Adipocyte (in vitro differentiated cells): ENCODE results near the gene WRAP73.

ENCODE experiments used
- DNase-seq: peaks from one replicate; pipeline ENCODE4 v3.0.0-alpha.2; 2015; ENCODE audit warnings: low read depth
- H3K27me3 ChIP-seq: replicated peaks from 2 replicates; pipeline ENCODE4 v1.7.0; 2013; ENCODE audit warnings: mild to moderate bottlenecking, low read length, moderate library complexity; ENCODE audit not compliant: control insufficient read depth, insufficient read depth
- H3K36me3 ChIP-seq: 2 replicates; pipeline ENCODE4 v1.7.0; 2013; ENCODE audit warnings: low read length, mild to moderate bottlenecking, moderate library complexity; ENCODE audit not compliant: control insufficient read depth, insufficient read depth, severe bottlenecking
- H3K4me1 ChIP-seq: 2 replicates; pipeline ENCODE4 v1.7.0; 2013; ENCODE audit warnings: mild to moderate bottlenecking, low read length, moderate library complexity; ENCODE audit not compliant: control insufficient read depth, insufficient read depth
- H3K4me3 ChIP-seq: 2 replicates; pipeline ENCODE4 v1.7.0; 2013; ENCODE audit warnings: mild to moderate bottlenecking, low read length, moderate library complexity
- H3K9ac ChIP-seq: 2 replicates; pipeline ENCODE4 v1.7.0; 2013; ENCODE audit warnings: mild to moderate bottlenecking, low read length, moderate library complexity
- H3K9me3 ChIP-seq: 2 replicates; pipeline ENCODE4 v1.7.0; 2013; ENCODE audit warnings: mild to moderate bottlenecking, low read length, moderate library complexity; ENCODE audit not compliant: control insufficient read depth

The WRAP73 gene

GRCh38 chr1:3672971-3673361 is 23.1 kb upstream of the WRAP73 start:
- H3K9me3 ChIP-seq = no peaks in the 10 kb centered on the region
- no peak for DNase-seq
- H3K36me3 ChIP-seq = no peaks in the 10 kb centered on the region
- peaks cover 47% of the 10 kb centered on the region for H3K27me3 ChIP-seq
- no peak overlapping the region for H3K9ac ChIP-seq
- no peak overlapping the region for H3K4me3 ChIP-seq
- H3K4me1 ChIP-seq = no peaks in the 10 kb centered on the region

GRCh38 chr1:3672231-3672970 is 22.5 kb upstream of the WRAP73 start:
- no peaks in the 10 kb centered on the region for H3K36me3 ChIP-seq
- H3K9me3 ChIP-seq = no peaks in the 10 kb centered on the region
- no peak for DNase-seq
- H3K4me1 ChIP-seq = no peaks in the 10 kb centered on the region
- no peak overlapping the region for H3K9ac ChIP-seq
- no peak overlapping the region for H3K4me3 ChIP-seq
- H3K27me3 ChIP-seq = peaks cover 47% of the 10 kb centered on the region

GRCh38 chr1:3671371-3672180 is 21.7 kb upstream of the WRAP73 start:
- H3K4me1 ChIP-seq = no peaks in the 10 kb centered on the region
- H3K9ac ChIP-seq = no peak overlapping the region
- H3K27me3 ChIP-seq = peaks cover 47% of the 10 kb centered on the region
- H3K36me3 ChIP-seq = no peaks in the 10 kb centered on the region
- no peak for DNase-seq
- H3K4me3 ChIP-seq = no peak overlapping the region
- no peaks in the 10 kb centered on the region for H3K9me3 ChIP-seq

- Histone ChIP-seq H3K27me3 (peaks cover 46% of the 10 kb centered on the region), H3K4me3 (no peak overlapping the region), H3K9ac (no peak overlapping the region), H3K4me1 (no peaks in the 10 kb centered on the region), H3K9me3 (no peaks in the 10 kb centered on the region), H3K36me3 (no peaks in the 10 kb centered on the region)
- no peak for DNase-seq
Measured at GRCh38 chr1:3670823-3671265, 20.9 kb upstream of the WRAP73 start.

- Histone ChIP-seq H3K9me3 (no peaks in the 10 kb centered on the region), H3K36me3 (no peaks in the 10 kb centered on the region), H3K9ac (no peak overlapping the region), H3K4me3 (no peak overlapping the region), H3K27me3 (peaks cover 41% of the 10 kb centered on the region), H3K4me1 (no peaks in the 10 kb centered on the region)
- DNase-seq = no peak
Measured at GRCh38 chr1:3669971-3670431, 20.1 kb upstream of the WRAP73 start.

- peaks cover 47% of the 10 kb centered on the region for H3K27me3 ChIP-seq
- no peaks in the 10 kb centered on the region for H3K4me1 ChIP-seq
- H3K36me3 ChIP-seq = no peaks in the 10 kb centered on the region
- H3K9ac ChIP-seq = no peak overlapping the region
- DNase-seq = no peak
- no peaks in the 10 kb centered on the region for H3K9me3 ChIP-seq
- no peak overlapping the region for H3K4me3 ChIP-seq
Measured at GRCh38 chr1:3669421-3669821, 19.5 kb upstream of the WRAP73 start.

GRCh38 chr1:3668585-3669300 is 18.8 kb upstream of the WRAP73 start:
- Histone ChIP-seq H3K36me3 (no peaks in the 10 kb centered on the region), H3K27me3 (peaks cover 42% of the 10 kb centered on the region), H3K4me3 (no peak overlapping the region), H3K4me1 (no peaks in the 10 kb centered on the region), H3K9me3 (no peaks in the 10 kb centered on the region), H3K9ac (no peak overlapping the region)
- DNase-seq = no peak

- Histone ChIP-seq H3K9ac (no peak overlapping the region), H3K4me3 (no peak overlapping the region), H3K27me3 (peaks cover 46% of the 10 kb centered on the region), H3K9me3 (no peaks in the 10 kb centered on the region), H3K36me3 (no peaks in the 10 kb centered on the region), H3K4me1 (no peaks in the 10 kb centered on the region)
- DNase-seq = no peak
Measured at GRCh38 chr1:3668148-3668547, 18.2 kb upstream of the WRAP73 start.

GRCh38 chr1:3664700-3665375 is 14.9 kb upstream of the WRAP73 start:
- no peak for DNase-seq
- Histone ChIP-seq H3K4me1 (no peaks in the 10 kb centered on the region), H3K4me3 (no peak overlapping the region), H3K36me3 (no peaks in the 10 kb centered on the region), H3K9me3 (no peaks in the 10 kb centered on the region), H3K27me3 (peaks cover 40% of the 10 kb centered on the region), H3K9ac (no peak overlapping the region)

- DNase-seq = no peak
- peaks cover 38% of the 10 kb centered on the region for H3K27me3 ChIP-seq
- H3K4me1 ChIP-seq = no peaks in the 10 kb centered on the region
- H3K36me3 ChIP-seq = no peaks in the 10 kb centered on the region
- H3K9me3 ChIP-seq = no peaks in the 10 kb centered on the region
- H3K9ac ChIP-seq = no peak overlapping the region
- no peak overlapping the region for H3K4me3 ChIP-seq
Measured at GRCh38 chr1:3663999-3664699, 14.2 kb upstream of the WRAP73 start.
